Aorta (tissue), 5 donors: ENCODE data around the gene GRHL3. TPM values are rescaled to one million over a fixed set of nuclear protein-coding genes. Genes with fewer than 3 reads are reported as not detected.

Experiments
- ATAC-seq: fragments of 200-7000 bp; cut with Tn5 transposase; one replicate; pipeline ENCODE4 v1.9.1; 2022; ENCODE audit warnings: moderate library complexity; ENCODE audit not compliant: low FRiP score
- DNase-seq, 2 donors: peaks; one replicate each; pipeline ENCODE4 v3.0.0-alpha.2; 2020
- H3K27ac ChIP-seq, 2 donors: one replicate each; pipeline ENCODE4 v1.5.1; 2013; ENCODE audit warnings: low read length in 2 of 2, mild to moderate bottlenecking in 2 of 2, moderate library complexity in 2 of 2, control low read depth in 1 of 2, inconsistent platforms in 1 of 2, low read depth in 1 of 2
- H3K27me3 ChIP-seq, 2 donors: one replicate each; pipeline ENCODE4 v1.6.1; 2013; ENCODE audit warnings: control low read depth in 1 of 2, low read length in 1 of 2, mild to moderate bottlenecking in 1 of 2, moderate library complexity in 1 of 2; ENCODE audit not compliant: insufficient read depth in 2 of 2, control insufficient read depth in 1 of 2
- H3K36me3 ChIP-seq, 2 donors: one replicate each; pipeline ENCODE4 v1.6.1; 2013; ENCODE audit warnings: control low read depth in 1 of 2, low read length in 1 of 2, mild to moderate bottlenecking in 1 of 2; ENCODE audit not compliant: insufficient read depth in 2 of 2, control insufficient read depth in 1 of 2
- H3K4me1 ChIP-seq, 2 donors: one replicate each; pipeline ENCODE4 v1.6.1; 2013; ENCODE audit warnings: low read length in 2 of 2, control low read depth in 1 of 2, mild to moderate bottlenecking in 1 of 2, moderate library complexity in 1 of 2; ENCODE audit not compliant: insufficient read depth in 2 of 2, control insufficient read depth in 1 of 2
- H3K4me3 ChIP-seq, 2 donors: one replicate each; pipeline ENCODE4 v1.5.1; 2013; ENCODE audit warnings: low read length in 2 of 2, control low read depth in 1 of 2, mild to moderate bottlenecking in 1 of 2
- H3K9me3 ChIP-seq: one replicate; pipeline ENCODE4 v1.6.1; 2013; ENCODE audit warnings: mild to moderate bottlenecking, low read length; ENCODE audit not compliant: control insufficient read depth
- WGBS, 2 donors: extraction: QIAGEN DNeasy Blood & Tissue Kit; methylation state at CpG; one replicate each; pipeline ENCODE4 v1.1.7; 2013; 5-methylcytosine and 5-hydroxymethylcytosine counted together
- intact Hi-C, 2 donors: fragments of 100-400 bp; cut with DNase I; formaldehyde crosslinking; loops; one replicate each; pipeline versions ENCODE4 v1.14.2 to v1.15.0; 2022
- polyA plus RNA-seq, 2 donors: library from polyadenylated mRNA; stranded (reverse); fragments of 200-250 nt; gene quantifications; one replicate each; pipeline ENCODE4 v1.2.3, GENCODE V29; 2013
- total RNA-seq, 2 donors: library from RNA; stranded (reverse); fragmentation: NEBNext Ultra II Directional; extraction: Animal tissue kit (Norgen Biotek cat#: 25700); gene quantifications; one replicate each; pipeline ENCODE4 v1.2.1, GENCODE V29; 2021
- donor health status: healthy with polysubstance abuse.
- donor health status: Bipolar disorder and iron deficiency.
- donor health status: DM: no; HTN: no; CAD: no.
- donor health status: DM: no; HTN: no; CAD: no.
- donor health status: DM: yes; HTN: yes; CAD: no.

The GRHL3 gene
- total and polyA plus RNA-seq, 4 donors = 0.08 TPM; not detected in 3

GRCh38 chr1:24364605-24364974 is 45.4 kb downstream of the GRHL3 start:
- Histone ChIP-seq H3K4me3 (no peak overlapping the region), H3K9me3 (no peaks in the 10 kb centered on the region), H3K27me3 (no peaks in the 10 kb centered on the region), H3K36me3 (no peaks in the 10 kb centered on the region), H3K27ac (no peak overlapping the region), H3K4me1 (no peaks in the 10 kb centered on the region)
- no peak for ATAC-seq
- DNase-seq = no peak
- intact Hi-C loops = no loop called here
- WGBS, 2 donors = 65 to 68% methylated on average over 2 of the region's 2 CpGs

- DNase-seq (no peak), ATAC-seq (no peak)
- Histone ChIP-seq H3K4me1 (no peaks in the 10 kb centered on the region), H3K4me3 (no peak overlapping the region), H3K27ac (no peak overlapping the region), H3K9me3 (no peaks in the 10 kb centered on the region), H3K36me3 (no peaks in the 10 kb centered on the region), H3K27me3 (no peaks in the 10 kb centered on the region)
- WGBS, 2 donors = 88 to 91% methylated on average over 11 of the region's 11 CpGs
- intact Hi-C loops = no loop called here
These were observed 46.0 kb downstream of the GRHL3 start for GRCh38 chr1:24364975-24365678.

GRCh38 chr1:24366707-24367106 is 47.5 kb downstream of the GRHL3 start:
- Histone ChIP-seq H3K9me3 (no peaks in the 10 kb centered on the region), H3K4me3 (no peak overlapping the region), H3K4me1 (no peaks in the 10 kb centered on the region), H3K36me3 (no peaks in the 10 kb centered on the region), H3K27ac (no peak overlapping the region), H3K27me3 (no peaks in the 10 kb centered on the region)
- intact Hi-C loops = no loop called here
- ATAC-seq (no peak), DNase-seq (no peak)
- 97% methylated on average over 9 of the region's 9 CpGs for WGBS, 2 donors

- DNase-seq (peak in 1 of 2 donors; percentile 82), ATAC-seq (peak; percentile 68)
- Histone ChIP-seq H3K27me3 (no peaks in the 10 kb centered on the region), H3K9me3 (no peaks in the 10 kb centered on the region), H3K4me3 (no peak overlapping the region), H3K36me3 (peaks cover 0 to 2% of the 10 kb centered on the region in 2 donors), H3K27ac (no peak overlapping the region), H3K4me1 (no peaks in the 10 kb centered on the region)
- WGBS, 2 donors = 33 to 82% methylated on average over 4 of the region's 4 CpGs
- intact Hi-C loops = no loop called here
These were observed 50.0 kb downstream of the GRHL3 start for GRCh38 chr1:24369199-24369598.

- no peaks in the 10 kb centered on the region for H3K9me3 ChIP-seq
- no peak for ATAC-seq
These were observed 50.6 kb downstream of the GRHL3 start for GRCh38 chr1:24369801-24370200.

GRCh38 chr1:24373044-24373443 is 53.9 kb downstream of the GRHL3 start:
- no peak for ATAC-seq
- no peaks in the 10 kb centered on the region for H3K27me3 ChIP-seq
- no peak overlapping the region for H3K4me3 ChIP-seq
- intact Hi-C loops = no loop called here
- 89% methylated on average over 7 of the region's 7 CpGs for WGBS, 2 donors
- no peak overlapping the region for H3K27ac ChIP-seq
- H3K9me3 ChIP-seq = no peaks in the 10 kb centered on the region
- no peak for DNase-seq
- H3K36me3 ChIP-seq = peaks cover 0 to 4% of the 10 kb centered on the region in 2 donors
- no peaks in the 10 kb centered on the region for H3K4me1 ChIP-seq

More at GRCh38 chr1:24369801-24370200, 50.6 kb downstream of the GRHL3 start:
- no peak for DNase-seq
- H3K4me1 ChIP-seq = no peaks in the 10 kb centered on the region
- intact Hi-C loops = no loop called here
- H3K27ac ChIP-seq = no peak overlapping the region
- peaks cover 0 to 2% of the 10 kb centered on the region in 2 donors for H3K36me3 ChIP-seq
- no peak overlapping the region for H3K4me3 ChIP-seq
- H3K27me3 ChIP-seq = no peaks in the 10 kb centered on the region
- 91 to 92% methylated on average over 4 of the region's 4 CpGs for WGBS, 2 donors

GRCh38 chr1:24373710-24374109 is 54.6 kb downstream of the GRHL3 start:
- H3K27ac ChIP-seq = no peak overlapping the region
- no peaks in the 10 kb centered on the region for H3K27me3 ChIP-seq
- no peaks in the 10 kb centered on the region for H3K4me1 ChIP-seq
- peaks cover 0 to 4% of the 10 kb centered on the region in 2 donors for H3K36me3 ChIP-seq
- intact Hi-C loops = no loop called here
- H3K9me3 ChIP-seq = no peaks in the 10 kb centered on the region
- 90 to 93% methylated on average over 8 of the region's 8 CpGs for WGBS, 2 donors
- DNase-seq (no peak), ATAC-seq (no peak)
- H3K4me3 ChIP-seq = no peak overlapping the region

GRCh38 chr1:24374891-24375786 is 56.0 kb downstream of the GRHL3 start:
- peaks cover 0 to 4% of the 10 kb centered on the region in 2 donors for H3K36me3 ChIP-seq
- no peak overlapping the region for H3K4me3 ChIP-seq
- no peak overlapping the region for H3K27ac ChIP-seq
- no peaks in the 10 kb centered on the region for H3K4me1 ChIP-seq
- DNase-seq (no peak), ATAC-seq (no peak)
- H3K27me3 ChIP-seq = no peaks in the 10 kb centered on the region
- intact Hi-C loops = no loop called here
- H3K9me3 ChIP-seq = no peaks in the 10 kb centered on the region
- WGBS, 2 donors = 68 to 79% methylated on average over 13 of the region's 13 CpGs
